Activated CD8-positive, alpha-beta memory T cell treated with anti-CD3 and anti-CD28 coated beads for 48 hours (primary cell): Measurements from ENCODE around the gene ISG15.
A peak's percentile ranks its signal among the peaks of the same experiment; 100 is the strongest.
"Not testable (repeated sequence)": the region's sequence is repeated elsewhere in the genome, so short reads cannot be mapped to it uniquely, and the experiment has no call there.

Experiments used
- DNase-seq, 3 experiments: peaks; one replicate each; pipeline ENCODE4 v3.0.0-alpha.2; 2020; ENCODE audit warnings: low read depth in 2 of 3, low spot score in 2 of 3

ISG15 gene

GRCh38 chr1:1011396-1011949, 1.8 kb upstream of the ISG15 start:
- no peak for DNase-seq

DNA sequence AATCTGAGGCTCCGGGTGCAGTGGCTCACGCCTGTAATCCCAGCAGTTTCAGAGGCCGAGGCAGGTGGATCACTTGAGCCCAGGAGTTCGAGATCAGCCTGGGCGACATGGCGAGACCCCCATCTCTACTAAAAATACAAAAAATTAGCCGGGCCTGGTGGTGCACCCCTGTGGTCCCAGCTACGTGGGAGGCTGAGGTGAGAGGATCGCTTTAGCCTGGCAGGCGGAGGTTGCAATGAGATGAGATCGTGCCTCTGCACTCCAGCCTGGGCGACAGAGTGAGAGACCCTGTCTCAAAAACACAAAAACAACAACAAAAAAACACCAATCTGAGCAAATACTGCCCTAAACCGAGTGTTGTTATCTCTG, 577 bp upstream of the ISG15 start:
- DNase-seq = not testable (repeated sequence)

- no peak for DNase-seq
These were observed 788 bp downstream of the ISG15 start for GRCh38 chr1:1013922-1014648.

DNA sequence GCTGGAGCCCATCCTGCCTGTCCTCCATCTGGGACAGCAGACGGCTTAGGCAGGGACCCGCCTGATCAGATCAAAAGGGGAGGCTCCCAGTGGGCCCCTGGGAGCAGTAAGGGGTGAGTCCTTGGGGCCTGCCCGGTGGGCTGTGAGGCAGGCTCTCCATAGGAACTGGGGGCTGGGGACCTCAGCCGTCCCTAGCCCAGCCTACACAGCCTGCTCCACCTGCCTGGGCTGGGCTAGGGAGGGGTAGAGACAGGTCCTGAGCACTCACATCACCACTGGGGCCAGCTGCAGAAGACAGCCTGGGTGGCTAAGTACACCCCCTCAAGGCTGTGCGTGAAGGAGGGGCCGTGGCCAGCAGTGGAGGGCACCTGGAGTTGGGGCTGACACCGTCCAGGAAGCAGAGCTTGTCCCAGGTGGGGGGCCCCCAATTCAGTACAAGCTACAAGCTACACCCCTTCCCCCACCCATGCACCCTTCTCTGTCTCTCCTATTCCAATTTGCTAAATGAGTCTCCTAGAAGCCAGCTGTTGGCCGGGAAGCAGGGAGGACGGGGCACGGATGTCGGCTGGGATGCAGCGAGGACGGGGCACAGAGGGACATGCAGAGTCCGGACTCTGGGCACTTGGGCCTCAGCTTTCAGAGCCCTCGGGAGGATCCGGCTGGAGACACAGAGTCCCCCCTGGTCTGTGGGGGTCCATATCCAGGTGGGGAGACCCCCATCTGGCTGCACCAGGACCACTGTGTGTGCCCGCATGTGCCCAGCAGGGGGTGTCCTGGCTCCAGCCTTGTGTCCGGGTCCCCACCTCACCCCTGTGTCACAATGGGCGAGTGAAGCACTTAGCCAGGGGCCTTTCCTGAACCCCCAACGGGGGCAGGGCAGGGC, 1.7 kb downstream of the ISG15 start:
- DNase-seq = no peak

DNA sequence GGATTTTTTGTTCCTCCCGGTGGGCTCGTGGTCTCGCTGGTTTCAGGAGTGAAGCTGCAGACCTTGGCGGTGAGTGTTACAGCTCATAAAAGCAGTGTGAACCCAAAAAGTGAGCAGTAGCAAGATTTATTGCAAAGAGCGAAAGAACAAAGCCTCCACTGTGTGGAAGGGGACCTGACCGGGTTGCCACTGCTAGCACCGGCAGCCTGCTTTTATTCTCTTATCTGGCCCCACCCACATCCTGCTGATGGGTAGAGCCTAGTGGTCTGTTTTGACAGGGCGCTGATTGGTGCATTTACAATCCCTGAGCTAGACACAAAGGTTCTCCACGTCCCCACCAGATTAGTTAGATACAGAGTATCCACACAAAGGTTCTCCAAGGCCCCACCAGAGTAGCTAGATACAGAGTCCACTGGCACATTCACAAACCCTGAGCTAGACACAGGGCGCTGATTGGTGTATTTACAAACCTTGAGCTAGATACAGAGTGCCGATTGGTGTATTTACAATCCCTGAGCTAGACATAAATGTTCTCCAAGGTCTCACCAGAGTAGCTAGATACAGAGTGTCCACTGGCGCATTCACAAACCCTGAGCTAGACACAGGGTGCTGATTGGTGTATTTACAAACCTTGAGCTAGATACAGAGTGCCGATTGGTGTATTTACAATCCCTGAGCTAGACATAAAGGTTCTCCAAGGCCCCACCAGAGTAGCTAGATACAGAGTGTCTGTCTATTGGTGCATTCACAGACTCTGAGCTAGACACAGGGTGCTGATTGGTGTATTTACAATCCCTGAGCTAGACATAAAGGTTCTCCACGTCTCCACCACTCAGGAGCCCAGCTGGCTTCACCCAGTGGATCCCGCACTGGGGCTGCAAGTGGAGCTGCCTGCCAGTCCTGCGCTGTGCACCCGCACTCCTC, 4.4 kb downstream of the ISG15 start:
- DNase-seq = not testable (repeated sequence)

GRCh38 chr1:1018321-1018685, 5.0 kb downstream of the ISG15 start:
- not testable (repeated sequence) for DNase-seq

- peak; percentile 58 to 68 (median 64) for DNase-seq
These were observed 6.1 kb downstream of the ISG15 start for GRCh38 chr1:1019122-1019999.

DNA sequence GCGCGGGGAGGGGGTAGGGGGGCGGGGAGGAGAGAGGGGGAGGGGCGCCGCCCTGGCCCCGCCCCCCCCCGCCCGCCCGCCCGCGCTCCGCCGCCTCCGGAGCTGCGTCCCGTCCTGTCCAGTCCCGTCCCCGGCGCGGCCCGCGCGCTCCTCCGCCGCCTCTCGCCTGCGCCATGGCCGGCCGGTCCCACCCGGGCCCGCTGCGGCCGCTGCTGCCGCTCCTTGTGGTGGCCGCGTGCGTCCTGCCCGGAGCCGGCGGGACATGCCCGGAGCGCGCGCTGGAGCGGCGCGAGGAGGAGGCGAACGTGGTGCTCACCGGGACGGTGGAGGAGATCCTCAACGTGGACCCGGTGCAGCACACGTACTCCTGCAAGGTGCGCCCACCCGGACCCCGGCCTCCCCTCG, 6.7 kb downstream of the ISG15 start, which contains the start of gene AGRN:
Gene AGRN (plus strand): TSS at position 121 of the 405 bp plus-strand sequence. CDS start 53 bp downstream, at position 174.
- no peak for DNase-seq

- DNase-seq = no peak
These were observed 7.2 kb downstream of the ISG15 start for GRCh38 chr1:1020415-1021009.

- DNase-seq = no peak
These were observed 8.0 kb downstream of the ISG15 start for GRCh38 chr1:1021010-1021919.

- no peak for DNase-seq
These were observed 8.6 kb downstream of the ISG15 start for GRCh38 chr1:1021920-1022259.

DNA sequence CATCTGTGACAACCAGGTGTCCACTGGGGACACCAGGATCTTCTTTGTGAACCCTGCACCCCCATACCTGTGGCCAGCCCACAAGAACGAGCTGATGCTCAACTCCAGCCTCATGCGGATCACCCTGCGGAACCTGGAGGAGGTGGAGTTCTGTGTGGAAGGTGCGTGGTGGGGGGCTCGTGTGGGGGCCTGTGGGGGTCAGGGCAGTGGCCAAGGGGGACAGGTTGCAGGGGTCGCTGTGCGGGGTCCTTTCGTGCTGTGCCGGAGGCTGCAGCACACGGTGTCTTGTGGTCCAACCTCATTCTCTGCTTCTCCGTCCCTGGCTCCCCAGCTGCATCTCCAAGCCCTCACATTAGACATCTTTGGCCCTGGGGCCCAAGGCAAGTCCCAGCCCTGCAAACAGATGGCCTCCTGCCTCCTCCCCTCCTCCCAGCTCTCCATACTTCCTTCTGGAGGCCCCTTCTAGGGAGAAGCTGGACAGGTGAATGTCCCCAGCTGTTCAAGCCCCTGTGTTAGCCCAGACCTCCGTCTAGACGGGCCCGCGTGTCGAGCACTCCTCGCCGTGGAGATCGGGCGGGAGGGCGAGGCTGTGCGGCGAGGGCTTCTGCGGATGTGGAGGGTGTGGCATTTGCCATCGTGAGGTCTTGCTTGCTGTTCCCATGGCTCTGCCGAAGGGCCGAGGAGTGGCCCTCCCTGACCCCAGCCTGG, 9.2 kb downstream of the ISG15 start:
- no peak for DNase-seq

DNA sequence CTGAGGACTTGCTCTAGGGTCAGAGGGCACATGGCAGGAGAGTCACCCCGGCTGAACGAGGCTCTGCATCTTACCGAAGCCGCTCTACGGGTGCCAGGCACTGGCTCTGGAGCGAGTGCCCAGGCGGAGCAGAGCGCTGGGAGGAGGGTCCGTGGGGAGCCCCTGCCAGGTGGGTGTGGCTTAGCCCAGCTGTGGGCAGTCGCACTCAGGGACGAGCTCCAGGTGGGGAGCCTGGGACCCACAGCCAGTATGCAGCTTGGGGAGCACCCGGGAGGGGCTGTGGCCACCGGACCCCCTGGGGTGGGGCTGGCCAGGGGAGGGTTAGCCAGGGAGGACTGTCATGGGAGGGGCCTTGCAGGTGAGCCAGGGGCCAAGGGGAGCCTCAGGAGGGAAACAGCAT, 10.4 kb downstream of the ISG15 start:
- no peak for DNase-seq

DNA sequence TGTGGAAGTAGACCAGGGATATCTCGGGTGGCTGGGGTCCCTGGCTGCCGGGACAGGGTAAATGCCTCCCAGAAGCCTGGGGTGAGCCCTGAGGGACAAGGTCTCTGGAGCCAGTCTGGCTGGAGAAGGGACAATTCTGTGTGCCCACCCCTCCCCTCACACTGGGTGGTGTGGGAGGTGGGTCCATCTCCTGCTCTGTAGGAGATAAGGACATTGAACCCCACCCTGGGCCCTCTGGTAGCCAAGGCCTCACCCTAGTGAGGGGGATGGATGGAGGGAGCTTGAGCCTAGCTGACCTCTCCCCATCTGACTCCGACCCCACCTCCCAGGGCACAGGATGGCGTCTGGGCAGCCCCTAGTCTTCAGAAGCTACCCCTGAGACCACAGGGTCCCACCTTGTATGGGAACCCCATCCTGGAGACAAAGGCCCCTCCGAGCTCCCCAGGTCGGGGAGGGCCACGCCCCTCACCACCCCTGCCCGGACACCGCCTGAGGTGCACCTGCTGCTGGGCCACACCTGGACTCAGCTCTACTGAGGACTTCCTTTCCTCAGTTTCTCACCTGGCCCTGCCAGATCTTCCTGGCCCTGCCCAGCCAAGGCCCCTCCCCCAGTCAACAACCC, 11.0 kb downstream of the ISG15 start:
- DNase-seq = no peak

GRCh38 chr1:1024771-1025699, 11.7 kb downstream of the ISG15 start:
- no peak for DNase-seq

GRCh38 chr1:1025730-1026129, 12.4 kb downstream of the ISG15 start:
- DNase-seq = no peak
